Measurements from ENCODE around the gene RGS7. TPM values are rescaled to one million over a fixed set of nuclear protein-coding genes. Genes with fewer than 3 reads are reported as not detected.
"Not testable (repeated sequence)": the region's sequence is repeated elsewhere in the genome, so short reads cannot be mapped to it uniquely, and the experiment has no call there.

The RGS7 gene
- total and polyA plus RNA-seq, 7 donors: 0.04 TPM; not detected in 6

- Histone ChIP-seq H3K4me3 (no peak overlapping the region), H3K36me3 (ENCODE audit: insufficient read depth in 1 of 2, low read depth in 1 of 2) (no peaks in the 10 kb centered on the region), H3K4me1 (no peaks in the 10 kb centered on the region), H3K27ac (no peak overlapping the region), H3K9me3 (no peaks in the 10 kb centered on the region), H3K27me3 (ENCODE audit: insufficient read depth in 3 of 3, low read length in 2 of 3) (no peaks in the 10 kb centered on the region)
- intact Hi-C loops (cut with DNase I): no loop called here
- no peak for TF ChIP-seq CTCF (IDR thresholded peaks at IDR 0.05)
- no peak for DNase-seq
- ATAC-seq: no peak
- 92 to 94% (median 93%) methylated on average over 5 of the region's 5 CpGs for WGBS, 3 donors
These were observed 213.1 kb downstream of the RGS7 start for GRCh38 chr1:241143765-241144442.

- Histone ChIP-seq H3K27me3 (ENCODE audit: insufficient read depth in 3 of 3, low read length in 2 of 3) (no peaks in the 10 kb centered on the region), H3K4me1 (no peaks in the 10 kb centered on the region), H3K36me3 (ENCODE audit: insufficient read depth in 1 of 2, low read depth in 1 of 2) (no peaks in the 10 kb centered on the region), H3K9me3 (no peaks in the 10 kb centered on the region), H3K27ac (no peak overlapping the region), H3K4me3 (no peak overlapping the region)
- DNase-seq (no peak), ATAC-seq (no peak)
- TF ChIP-seq CTCF (IDR thresholded peaks at IDR 0.05): no peak
- intact Hi-C loops (cut with DNase I): no loop called here
- WGBS, 3 donors: 70 to 79% (median 71%) methylated on average over 4 of the region's 4 CpGs
These were observed 214.5 kb downstream of the RGS7 start for GRCh38 chr1:241142493-241142892.

- H3K9me3 ChIP-seq; H3K27ac ChIP-seq; H3K36me3 ChIP-seq (ENCODE audit: insufficient read depth in 1 of 2, low read depth in 1 of 2); H3K4me1 ChIP-seq; H3K27me3 ChIP-seq (ENCODE audit: insufficient read depth in 3 of 3, low read length in 2 of 3); H3K4me3 ChIP-seq; ATAC-seq; DNase-seq; intact Hi-C loops (cut with DNase I): not testable (repeated sequence)
- WGBS, 3 donors: 66 to 78% (median 75%) methylated on average over 3 of the region's 3 CpGs
These were observed 215.4 kb downstream of the RGS7 start for GRCh38 chr1:241141646-241142045.

GRCh38 chr1:241140670-241141069 lies 216.3 kb downstream of the RGS7 start:
- no peak overlapping the region for H3K4me3 ChIP-seq
- H3K4me1 ChIP-seq: no peaks in the 10 kb centered on the region
- no peak for DNase-seq
- no peaks in the 10 kb centered on the region for H3K9me3 ChIP-seq
- TF ChIP-seq CTCF (IDR thresholded peaks at IDR 0.05): no peak
- intact Hi-C loops (cut with DNase I): no loop called here
- no peak overlapping the region for H3K27ac ChIP-seq
- ATAC-seq: no peak
- no peaks in the 10 kb centered on the region for H3K36me3 ChIP-seq (ENCODE audit: insufficient read depth in 1 of 2, low read depth in 1 of 2)
- H3K27me3 ChIP-seq (ENCODE audit: insufficient read depth in 3 of 3, low read length in 2 of 3): no peaks in the 10 kb centered on the region

GRCh38 chr1:241139047-241139446 lies 218.0 kb downstream of the RGS7 start:
- Histone ChIP-seq H3K27ac (no peak overlapping the region), H3K27me3 (ENCODE audit: insufficient read depth in 3 of 3, low read length in 2 of 3) (no peaks in the 10 kb centered on the region), H3K4me3 (no peak overlapping the region), H3K4me1 (no peaks in the 10 kb centered on the region), H3K9me3 (no peaks in the 10 kb centered on the region), H3K36me3 (ENCODE audit: insufficient read depth in 1 of 2, low read depth in 1 of 2) (no peaks in the 10 kb centered on the region)
- WGBS, 3 donors: 62 to 70% (median 70%) methylated on average over 1 of the region's 1 CpG
- intact Hi-C loops (cut with DNase I): no loop called here
- no peak for TF ChIP-seq CTCF (IDR thresholded peaks at IDR 0.05)
- ATAC-seq: no peak
- DNase-seq: no peak

Measured in psoas muscle (tissue), 8 donors.